Body of pancreas (tissue), 4 donors: ENCODE data around the gene BEGAIN.

Experiments
- POLR2A ChIP-seq, 3 donors: fragments of 450-650 bp; IDR thresholded peaks; one replicate each; pipeline ENCODE4 v1.6.1; 2016; ENCODE audit warnings: antibody characterized with exemption in 3 of 3, mild to moderate bottlenecking in 2 of 3
- TF ChIP-seq, protein P1 (sequence below), 7 experiments: fragments of 450-650 bp in 4 of 7; fragments of 200-600 bp in 3 of 7; sonication (generic) in 3 of 7; IDR thresholded peaks; one replicate each; pipeline ENCODE4 v1.5.1; 2016 to 2019; ENCODE audit warnings: antibody characterized with exemption in 7 of 7

DNA sequence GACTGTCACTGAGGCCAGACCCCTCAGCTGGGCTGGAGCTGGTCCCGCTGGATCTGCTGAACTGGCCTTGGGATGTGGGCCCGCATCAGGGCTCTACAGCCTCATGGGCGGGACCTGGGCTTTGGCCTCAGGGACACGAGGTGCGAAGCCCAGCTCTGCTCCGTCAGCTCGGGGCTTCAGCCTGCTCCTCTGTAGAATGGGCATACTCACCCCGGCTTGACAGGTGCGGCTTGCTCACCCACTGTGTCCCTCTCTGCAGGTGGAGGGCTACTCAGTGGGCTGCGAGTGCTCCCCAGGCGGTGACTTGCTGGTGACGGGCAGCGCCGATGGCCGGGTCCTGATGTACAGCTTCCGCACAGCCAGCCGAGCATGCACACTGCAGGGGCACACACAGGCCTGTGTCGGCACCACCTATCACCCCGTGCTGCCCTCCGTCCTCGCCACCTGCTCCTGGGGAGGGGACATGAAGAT, 57.6 kb downstream of the BEGAIN start:
- TF ChIP-seq, protein P1, sequence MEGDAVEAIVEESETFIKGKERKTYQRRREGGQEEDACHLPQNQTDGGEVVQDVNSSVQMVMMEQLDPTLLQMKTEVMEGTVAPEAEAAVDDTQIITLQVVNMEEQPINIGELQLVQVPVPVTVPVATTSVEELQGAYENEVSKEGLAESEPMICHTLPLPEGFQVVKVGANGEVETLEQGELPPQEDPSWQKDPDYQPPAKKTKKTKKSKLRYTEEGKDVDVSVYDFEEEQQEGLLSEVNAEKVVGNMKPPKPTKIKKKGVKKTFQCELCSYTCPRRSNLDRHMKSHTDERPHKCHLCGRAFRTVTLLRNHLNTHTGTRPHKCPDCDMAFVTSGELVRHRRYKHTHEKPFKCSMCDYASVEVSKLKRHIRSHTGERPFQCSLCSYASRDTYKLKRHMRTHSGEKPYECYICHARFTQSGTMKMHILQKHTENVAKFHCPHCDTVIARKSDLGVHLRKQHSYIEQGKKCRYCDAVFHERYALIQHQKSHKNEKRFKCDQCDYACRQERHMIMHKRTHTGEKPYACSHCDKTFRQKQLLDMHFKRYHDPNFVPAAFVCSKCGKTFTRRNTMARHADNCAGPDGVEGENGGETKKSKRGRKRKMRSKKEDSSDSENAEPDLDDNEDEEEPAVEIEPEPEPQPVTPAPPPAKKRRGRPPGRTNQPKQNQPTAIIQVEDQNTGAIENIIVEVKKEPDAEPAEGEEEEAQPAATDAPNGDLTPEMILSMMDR (IDR thresholded peaks at IDR 0.05), result no peak
- no peak for TF ChIP-seq POLR2A (IDR thresholded peaks at IDR 0.05)
